AG08395 (cell line): ENCODE results near the gene KCNIP2.

Source experiments
- DNase-seq: peaks from one replicate; pipeline ENCODE4 v3.0.0; 2012; ENCODE audit warnings: mixed read lengths, low spot score

KCNIP2 gene

DNA sequence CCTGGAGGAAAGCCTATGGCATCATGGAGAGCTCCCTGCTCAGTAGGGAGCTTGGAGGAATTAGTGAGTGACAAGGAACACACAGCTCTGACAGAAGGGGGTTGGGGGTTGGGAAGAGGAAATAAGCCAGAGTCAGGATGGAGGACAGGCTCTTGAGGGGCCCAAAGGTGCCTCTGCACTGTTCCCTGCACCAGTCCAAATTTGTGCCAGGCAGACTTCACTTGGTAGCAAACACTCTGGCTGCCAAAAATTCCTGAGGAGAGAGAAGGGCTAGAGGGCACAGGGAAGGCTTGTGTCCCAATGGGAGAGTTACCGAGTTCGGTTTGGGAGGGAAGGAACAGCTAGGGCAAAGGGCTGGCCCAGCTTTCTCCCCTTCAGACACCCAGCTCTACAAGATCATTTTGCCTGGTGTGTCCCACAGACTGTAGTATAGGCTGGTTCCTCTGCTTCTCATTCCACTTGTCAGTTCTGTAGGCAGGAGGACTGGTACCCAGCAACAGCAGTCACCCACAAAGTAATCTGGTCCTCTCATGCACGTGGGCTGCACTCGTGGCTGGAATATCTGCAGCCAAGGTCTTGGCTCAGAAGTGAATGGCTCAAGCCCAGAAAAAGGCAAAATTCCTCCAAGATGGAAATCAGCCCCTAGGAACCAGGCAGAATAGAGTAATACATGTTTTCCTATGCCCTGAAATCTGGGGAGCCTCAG is 8.0 kb upstream of the KCNIP2 start:
- DNase-seq, result no peak

DNA sequence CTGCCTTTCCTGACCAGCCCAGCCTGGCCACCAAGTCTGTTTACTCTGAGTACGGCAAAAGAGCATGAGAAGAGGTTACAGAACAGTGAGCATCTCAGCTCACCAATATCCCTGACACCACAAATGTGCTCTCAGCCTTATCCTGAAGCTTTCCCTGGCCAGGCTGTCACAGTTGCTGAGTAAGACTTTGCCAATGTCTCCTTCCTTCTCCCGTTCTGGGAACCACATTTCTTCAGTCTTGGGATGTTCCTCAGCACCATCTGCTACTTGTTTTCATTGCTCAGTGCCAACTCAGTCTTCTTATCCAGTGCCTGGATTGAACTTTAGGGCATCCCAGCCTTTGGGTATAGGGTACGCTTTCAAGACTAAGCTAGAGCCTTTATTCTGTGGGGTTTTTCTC is 7.1 kb upstream of the KCNIP2 start:
- DNase-seq, result no peak

DNA sequence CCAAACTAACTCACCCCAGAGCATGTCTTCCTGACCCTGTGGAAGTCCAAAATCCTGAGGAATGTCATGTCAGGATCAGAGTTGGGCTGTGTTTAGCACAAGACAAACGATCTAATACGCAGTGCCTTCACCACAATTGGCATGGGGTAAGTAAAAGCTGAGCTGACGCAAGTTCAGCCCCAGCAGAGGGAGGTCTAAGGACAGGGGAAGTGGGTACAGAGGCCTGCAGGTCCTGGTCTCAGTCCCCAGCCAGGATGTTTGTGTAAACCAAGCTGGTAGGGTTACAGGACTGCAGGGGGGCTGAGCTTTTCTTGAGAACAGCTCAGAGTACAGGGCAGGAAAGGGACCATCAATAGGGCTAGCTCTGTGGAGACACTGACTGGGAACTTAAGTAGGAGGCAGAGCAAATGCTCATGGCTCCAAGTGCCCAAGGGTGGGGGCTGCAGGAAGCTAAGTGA is 5.3 kb upstream of the KCNIP2 start:
- DNase-seq, result no peak

DNA sequence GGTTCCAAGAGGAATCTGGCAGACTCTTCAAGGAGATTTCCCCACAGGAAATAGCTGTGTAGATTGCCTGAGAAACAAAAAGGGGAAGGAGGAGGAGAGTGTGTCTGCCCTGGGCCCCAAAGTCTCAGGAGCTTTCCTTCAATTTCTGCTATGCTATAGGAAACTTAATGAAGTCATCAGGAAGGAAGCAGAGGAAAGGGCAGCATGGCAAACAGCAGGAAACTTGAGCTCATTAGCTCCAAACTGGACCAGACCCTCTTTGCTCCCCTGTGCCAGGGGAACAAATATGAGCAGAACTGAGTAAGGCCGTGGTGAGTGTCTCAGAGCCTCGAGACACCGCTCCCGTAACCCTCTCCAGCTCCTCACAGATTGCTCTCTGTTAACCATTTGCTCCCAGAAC is 4.8 kb upstream of the KCNIP2 start:
- no peak for DNase-seq

DNA sequence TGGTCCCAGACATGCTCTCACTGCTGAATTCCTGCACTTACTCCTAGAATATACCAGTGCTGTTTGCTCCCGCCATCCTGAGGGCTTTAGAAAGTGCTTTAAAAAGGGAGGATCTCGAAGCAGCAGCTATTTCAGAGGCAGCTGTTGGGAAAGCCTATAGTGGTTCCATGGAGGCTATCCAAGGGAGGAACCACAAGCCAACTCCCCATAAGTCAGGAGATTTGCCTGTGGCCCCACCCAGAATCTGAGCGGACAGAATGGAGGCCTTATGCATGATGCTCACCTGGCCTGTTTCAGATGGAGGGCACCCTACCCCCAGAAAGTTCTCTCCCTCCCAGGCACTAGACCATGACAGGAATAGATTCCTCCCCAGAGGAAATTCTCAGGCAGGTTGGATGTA is 2.3 kb upstream of the KCNIP2 start:
- no peak for DNase-seq

DNA sequence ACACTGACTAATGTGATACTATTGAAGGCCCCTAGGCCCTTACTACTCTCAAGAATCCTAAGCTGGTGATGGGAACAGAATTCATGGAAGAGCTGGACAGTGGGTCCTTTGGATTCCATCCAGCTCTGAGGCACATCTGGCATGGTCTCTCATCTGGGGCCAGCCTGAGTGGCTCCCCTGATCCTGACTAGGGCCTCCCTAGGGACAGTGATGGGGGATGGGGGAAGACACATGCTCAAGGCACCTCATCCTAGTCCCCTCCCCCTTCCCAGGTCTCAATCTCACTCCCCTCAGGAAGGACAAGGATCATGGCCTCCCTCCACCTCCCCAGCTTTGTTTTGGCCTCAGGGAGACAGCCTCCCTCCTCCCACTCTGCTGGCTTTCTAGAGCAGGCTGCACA is 1.8 kb downstream of the KCNIP2 start:
- no peak for DNase-seq

DNA sequence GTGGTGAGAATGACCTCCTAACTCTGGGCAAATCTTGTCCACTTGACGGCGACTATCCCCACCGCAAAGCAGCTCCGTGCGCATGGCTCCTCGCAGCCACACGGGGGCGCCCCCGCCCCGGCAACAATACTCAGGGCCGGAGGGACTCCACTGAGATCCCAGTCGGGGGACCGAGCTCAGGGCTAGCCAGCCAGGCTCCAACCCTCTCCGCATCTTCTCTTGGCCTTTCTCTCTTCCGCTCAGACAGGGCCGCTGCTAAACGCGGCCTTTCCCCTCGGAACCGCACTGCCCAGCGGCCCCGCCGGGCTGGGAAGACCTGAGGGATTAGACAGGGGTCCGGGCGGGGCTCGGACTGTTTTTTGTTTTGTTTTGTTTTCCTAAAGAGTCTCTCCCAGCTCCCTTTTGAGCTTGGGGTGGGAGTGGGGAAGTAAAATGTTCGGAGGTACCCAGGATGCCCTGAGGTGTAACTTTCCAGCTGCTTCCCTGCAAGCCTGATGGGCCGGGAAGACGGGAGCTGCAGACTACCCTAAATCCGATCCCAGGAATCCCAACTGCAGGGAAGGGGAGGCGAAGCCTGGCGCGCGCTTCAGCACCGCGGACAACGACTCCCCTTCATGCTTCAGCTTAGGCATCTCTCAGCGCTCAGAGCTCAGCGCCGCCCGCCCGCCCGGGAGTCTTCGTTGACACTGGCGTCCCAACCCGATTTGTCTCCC is 2.7 kb downstream of the KCNIP2 start:
- peak; percentile 87 for DNase-seq

DNA sequence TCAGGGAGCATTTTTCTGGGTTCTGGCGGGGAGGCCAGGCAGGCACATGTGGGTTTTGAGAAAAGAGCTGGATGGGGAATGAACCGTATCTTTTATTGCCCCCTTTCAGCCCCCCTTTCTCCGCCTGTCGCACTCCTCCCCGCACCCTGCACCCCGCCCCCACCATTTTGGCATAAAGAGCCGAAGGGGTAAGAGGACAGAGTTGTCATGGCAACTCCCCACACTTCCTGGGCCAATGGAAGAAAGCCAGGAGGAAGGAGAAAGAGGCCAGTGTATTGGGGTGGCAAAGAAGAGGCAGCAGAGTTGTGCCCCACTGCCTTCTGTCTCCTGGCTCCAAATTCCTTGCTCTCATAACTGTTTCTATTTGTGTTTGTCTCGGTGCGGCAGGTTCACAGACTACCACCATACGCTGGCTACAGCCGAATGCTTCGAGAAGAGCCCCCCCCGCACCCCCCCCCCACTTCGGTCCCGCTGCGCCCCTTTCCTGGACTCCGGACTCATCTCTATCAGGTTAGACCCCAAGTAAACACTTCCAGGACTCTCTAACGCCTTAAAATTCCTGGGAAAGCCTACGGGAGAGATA is 3.4 kb downstream of the KCNIP2 start:
- no peak for DNase-seq

DNA sequence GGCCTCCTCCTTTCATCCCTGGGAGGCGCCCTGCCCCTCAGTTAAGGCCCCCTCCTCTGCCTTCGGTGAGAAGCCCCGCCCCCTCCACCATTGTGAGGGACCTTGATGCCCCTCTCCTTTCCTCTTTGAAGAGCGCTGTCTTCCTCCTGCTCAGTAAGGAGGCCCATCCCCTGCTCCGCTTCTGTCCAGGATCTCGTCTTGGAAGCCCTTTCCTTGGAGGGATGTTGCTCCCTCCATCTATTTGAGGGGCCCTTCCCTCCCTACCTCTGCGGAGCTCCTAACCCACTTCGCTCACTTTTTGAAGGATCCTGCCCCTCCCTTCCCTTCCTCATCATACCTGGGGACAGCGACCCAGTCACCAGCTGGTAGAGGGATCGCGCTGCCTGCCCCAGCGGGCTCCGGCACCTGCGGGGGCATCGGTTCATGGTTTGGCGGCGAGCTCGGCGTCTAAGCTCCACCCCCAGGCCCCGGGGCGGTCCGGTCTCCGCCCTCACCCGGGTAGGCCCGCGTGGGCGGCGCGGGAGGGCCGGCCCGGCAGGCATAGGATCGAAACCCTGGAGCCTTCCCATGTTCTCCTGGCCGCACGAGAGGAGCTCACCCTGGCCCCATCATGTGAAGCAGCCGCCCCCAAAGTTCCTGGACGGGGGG is 4.1 kb downstream of the KCNIP2 start:
- peak; percentile 72 for DNase-seq

DNA sequence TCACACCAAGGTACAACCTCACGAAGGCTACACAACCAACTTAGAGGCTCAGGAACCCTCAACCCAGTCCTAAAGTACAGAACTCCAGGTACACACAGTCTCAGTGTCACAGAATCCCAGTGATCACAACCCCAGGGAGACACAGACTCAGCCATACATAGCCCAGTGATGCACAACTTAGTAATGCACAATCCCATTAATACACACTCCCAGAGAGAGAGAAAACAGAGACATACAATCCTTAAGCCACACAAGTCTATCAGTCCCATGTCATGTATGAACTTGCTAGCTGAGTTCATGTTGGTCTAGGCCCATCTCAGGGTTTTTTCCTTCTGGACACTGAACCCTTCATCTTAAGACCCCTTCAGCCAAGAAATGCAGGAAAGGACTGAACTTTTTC is 4.6 kb downstream of the KCNIP2 start:
- DNase-seq, result no peak

DNA sequence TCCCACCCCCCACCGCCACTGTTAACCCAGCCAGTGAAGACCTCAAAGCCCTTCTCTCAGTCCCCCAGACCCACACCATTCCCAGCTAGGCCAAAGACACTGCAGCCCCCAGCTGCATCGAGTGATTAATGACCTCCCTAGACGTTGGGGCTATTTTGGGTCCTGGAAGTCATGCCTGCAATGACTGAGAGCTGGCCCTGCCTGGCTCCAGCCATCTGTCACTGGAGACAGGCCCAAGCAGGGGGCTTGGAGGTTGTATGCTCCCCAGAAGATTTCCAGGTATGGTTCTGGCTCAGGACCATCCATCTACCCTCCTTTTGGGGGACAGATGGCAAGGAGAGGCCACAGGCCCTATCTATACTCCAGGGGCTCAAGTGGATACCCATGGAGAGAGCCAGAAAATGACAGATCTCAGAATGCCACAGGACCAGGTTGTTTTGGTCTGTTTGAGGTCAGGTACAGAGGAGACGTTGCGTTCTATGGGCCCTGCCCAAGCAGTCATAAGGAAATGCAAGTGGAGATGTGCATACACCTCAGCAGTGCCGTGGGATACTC is 5.1 kb downstream of the KCNIP2 start:
- no peak for DNase-seq

DNA sequence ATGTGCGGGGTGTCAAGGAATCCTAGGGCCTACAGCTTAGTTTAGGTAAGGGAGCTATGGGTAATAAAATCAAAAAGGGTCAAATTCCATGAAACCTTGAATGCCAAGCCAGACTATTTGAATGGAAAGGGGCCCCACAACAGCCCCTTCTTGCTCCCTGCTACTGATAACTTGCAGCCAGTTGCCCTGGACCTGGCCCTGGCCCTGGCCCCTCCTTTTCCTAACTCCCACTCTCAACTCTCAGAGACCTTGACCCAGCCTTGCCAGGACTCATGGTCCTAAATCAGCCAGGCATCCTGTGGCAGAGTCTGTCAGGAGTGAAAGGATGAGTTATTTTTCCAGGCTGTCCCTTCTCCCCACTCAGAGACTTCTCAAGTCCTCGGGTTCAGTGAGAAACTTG is 5.9 kb downstream of the KCNIP2 start:
- no peak for DNase-seq

DNA sequence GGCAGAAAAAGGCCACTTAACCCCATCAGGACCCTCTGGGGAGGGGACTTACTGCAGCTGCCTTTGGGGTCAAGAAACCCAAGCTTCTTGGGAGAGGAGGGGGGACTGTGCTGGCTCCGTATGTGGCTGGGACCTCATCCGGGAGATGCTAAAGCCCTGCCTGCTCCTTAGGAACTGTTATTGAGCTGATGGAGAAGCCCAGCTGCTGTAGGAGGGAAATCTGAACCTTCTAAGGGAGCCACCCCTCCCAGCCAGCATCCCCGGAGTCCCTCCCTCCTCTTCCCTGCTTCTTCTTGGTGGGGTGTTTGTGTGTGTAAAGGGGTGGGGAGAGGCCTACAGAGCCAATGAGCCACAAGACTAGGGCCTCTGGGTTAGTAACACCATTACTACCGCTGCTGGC is 8.2 kb downstream of the KCNIP2 start:
- no peak for DNase-seq

DNA sequence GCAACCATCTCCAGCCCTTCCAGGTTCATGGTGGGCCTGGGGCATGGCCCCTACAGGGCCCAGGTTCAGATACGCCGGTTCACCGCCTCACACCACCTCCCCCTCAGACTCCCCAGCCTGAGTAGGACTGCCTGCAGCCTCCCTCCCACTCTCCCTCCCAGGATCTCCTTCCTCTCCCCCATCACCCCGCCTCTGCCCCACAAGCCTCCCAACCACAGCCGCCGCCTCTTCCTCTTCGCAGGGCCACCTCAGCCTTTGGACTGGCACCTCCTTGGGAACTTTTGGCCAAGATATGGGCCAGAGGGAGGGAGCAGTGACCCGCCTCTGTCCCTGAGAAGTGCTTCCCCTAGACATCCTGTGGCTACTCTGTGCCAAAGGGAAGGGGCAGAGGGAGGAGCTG is 9.3 kb downstream of the KCNIP2 start:
- DNase-seq, result no peak

DNA sequence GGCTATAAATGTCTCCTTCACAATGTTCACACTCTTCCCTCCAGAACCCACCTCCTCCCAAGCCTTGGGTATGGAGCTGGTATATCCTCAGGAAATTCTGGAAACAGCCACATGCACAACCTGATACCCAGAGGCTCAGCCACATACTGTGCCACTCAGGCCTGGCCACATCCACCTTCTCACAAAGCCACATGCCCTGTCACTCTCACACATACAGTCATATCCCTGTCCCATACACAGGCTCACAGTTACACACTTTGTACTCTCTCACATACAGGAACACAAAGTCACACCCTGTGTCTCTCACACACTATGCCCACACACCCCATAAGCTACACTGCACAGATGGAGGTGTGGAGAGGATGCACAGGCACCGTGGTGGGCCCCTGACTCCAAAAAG is 10.1 kb downstream of the KCNIP2 start:
- no peak for DNase-seq

DNA sequence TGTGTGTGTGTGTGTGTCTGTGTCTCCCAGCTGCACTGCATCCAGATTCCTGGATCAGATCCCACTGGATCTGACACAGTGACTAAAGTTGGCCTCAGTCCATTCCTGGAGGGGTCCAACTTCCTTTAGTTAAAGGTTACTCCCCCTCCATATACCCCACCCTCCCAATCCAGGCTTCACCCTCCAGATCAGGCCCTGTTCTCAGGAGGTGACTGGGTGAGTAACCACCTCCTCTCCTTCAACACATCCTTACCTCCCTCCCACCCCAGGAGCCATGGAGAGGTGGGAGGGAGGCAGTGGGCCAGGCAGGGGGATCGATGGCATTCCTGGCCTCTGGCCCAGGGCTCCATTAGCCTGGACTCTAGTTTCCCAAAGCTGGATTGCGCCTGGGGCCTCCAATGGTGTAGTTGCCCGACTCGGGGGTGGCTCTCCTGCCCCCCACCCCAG is 11.3 kb downstream of the KCNIP2 start:
- no peak for DNase-seq

DNA sequence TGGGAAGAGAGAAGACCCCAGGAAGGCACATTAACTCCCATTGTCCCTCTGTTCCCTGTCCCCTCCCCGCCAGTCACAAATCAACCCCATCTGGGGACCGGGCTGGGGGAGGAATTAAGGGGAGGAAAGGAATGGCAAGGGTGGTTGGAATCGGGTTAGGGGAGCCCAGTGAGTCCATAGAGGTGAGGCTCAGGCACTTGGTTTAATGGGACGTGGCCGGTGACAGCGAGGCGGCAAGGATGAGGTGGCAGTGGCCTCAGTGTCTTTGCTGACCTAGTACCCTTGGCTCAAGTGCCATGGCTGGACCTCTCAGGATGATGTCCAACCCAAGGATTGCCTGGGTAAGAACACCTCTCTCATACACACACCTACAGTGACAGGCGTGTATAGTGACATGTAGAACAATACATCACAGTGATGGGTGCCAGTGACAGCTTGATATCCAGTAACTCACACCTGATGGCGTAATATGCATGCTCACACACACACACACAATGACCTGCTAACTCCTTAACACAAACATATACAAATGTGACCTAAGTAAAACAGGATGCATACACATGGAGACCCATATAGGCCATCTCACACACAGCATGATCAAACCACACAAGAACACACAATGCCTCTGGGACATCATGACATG is 12.3 kb downstream of the KCNIP2 start:
- no peak for DNase-seq

DNA sequence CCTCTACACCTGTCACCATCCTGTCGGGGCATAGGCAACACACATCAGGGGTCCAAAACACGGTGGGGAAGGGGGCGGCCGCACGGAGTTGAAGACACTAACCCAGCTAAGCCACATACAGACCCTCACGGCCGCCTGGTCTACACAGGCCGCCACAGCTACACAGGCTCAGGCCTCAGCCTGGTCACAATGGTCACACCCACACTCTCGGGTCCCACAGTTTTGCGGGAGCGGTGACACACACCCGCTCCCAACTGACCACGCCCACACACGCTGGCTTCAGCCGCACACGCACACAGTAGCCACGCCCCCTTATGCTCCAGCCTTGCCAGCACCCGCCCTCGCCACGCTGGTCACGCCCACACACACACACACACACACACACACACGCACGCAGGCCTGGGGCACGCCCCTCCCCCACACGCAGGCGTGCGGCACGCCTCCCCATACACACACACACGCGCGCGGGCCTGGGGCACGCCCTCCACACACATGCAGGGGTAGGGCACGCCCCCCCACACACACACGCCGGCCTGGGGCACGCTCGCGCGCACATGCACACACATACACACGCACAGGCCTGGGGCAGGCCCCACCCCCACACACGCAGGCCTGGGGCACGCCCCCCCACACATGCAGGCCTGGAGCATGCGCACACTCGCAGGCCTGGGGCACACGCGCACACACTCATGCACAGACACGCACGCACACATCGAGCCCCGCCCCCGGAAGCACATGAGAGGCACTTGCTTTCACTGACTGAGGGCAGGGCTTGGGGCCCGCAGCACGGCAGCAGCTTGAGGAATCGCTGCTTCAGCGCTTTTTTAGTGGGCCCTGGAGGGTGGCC is 13.1 kb downstream of the KCNIP2 start:
- peak; percentile 96 for DNase-seq

DNA sequence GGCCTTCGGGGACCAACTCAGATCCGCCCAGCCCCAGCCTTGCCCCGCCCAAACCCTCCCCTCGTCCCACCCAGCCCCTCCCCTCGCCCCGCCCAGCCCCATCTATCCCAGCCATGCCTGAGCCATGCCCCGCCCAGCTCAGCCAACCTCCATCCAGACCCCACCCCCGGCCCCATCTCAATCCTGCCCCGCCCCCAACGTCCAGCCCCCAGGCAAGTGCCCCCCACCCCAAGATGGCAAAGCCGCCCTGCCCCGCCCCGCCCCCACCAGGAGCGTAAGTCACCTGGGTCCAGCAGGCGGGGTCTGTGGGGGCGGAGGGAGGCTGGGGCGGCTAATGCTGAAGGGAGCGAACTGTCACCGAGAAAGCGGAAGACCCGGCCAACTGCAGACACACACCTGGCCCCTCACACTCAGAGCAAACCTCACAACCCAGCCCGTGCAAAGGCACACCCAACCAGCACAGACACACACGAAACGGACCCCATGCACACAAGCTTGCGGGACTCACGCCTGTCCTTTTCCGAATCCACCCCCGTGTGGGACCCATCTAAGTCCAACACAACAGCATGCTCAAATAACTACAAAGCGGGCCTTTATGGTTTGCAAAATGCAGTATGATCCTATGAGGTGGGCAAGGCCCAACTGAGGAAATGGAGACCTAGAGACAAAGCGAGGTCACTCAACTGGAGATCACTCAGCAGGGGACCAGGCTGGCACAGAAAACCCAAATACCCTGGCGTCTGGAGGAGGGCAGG is 13.9 kb downstream of the KCNIP2 start:
- DNase-seq, result peak; percentile 50
